ENCODE data around the gene ADARB1. TPM values are rescaled to one million over a fixed set of nuclear protein-coding genes. Genes with fewer than 3 reads are reported as not detected.

Gene ADARB1
- total and polyA plus RNA-seq, 2 of the 8 experiments (the other 6 are each of a cell fraction or from before 2014, with no cell fraction given) = 4.7 to 14.9 TPM

- Histone ChIP-seq H4K20me1 (replicated peaks in 1 of 2; ENCODE audit: control insufficient read depth in 1 of 2, insufficient read depth in 2 of 2, low read length in 2 of 2) (peaks cover 0 to 7% of the 10 kb centered on the region in 2 experiments), H3K23ac (ENCODE audit: insufficient read length) (no peak overlapping the region), H3K4ac (replicated peaks; ENCODE audit: insufficient read length, low read depth, low read length) (no peak overlapping the region), H3K14ac (ENCODE audit: insufficient read length) (no peak overlapping the region), H2BK120ac (replicated peaks; ENCODE audit: low read depth, low read length) (no peak overlapping the region), H4K5ac (ENCODE audit: insufficient read length, low read depth, low read length) (no peak overlapping the region), H4K8ac (ENCODE audit: extremely low read depth, insufficient read depth, low read length) (no peak overlapping the region; the same call in 1 of the 2 replicates), H3K27me3 (replicated peaks in 1 of 4; ENCODE audit: control insufficient read depth in 3 of 4, extremely low read depth in 1 of 4, insufficient read depth in 3 of 4, low read length in 3 of 4) (no peaks in the 10 kb centered on the region), H4K91ac (replicated peaks; ENCODE audit: insufficient read length, low read length) (no peak overlapping the region), H2AK5ac (ENCODE audit: low read depth, low read length) (no peak overlapping the region), H3K36me3 (ENCODE audit: control insufficient read depth in 2 of 4, insufficient read depth in 4 of 4, low read length in 3 of 4) (peaks cover 12 to 45% (median 38%) of the 10 kb centered on the region in 4 experiments), H3K56ac (replicated peaks; ENCODE audit: insufficient read length, low read depth, low read length) (no peak overlapping the region), H3K4me1 (replicated peaks in 1 of 4; ENCODE audit: control insufficient read depth in 3 of 4, insufficient read depth in 4 of 4, low read length in 3 of 4) (no peaks in the 10 kb centered on the region), H2BK5ac (ENCODE audit: low read depth, low read length) (no peak overlapping the region), H3K23me2 (ENCODE audit: low read depth, low read length) (no peaks in the 10 kb centered on the region), H3K4me2 (ENCODE audit: insufficient read depth in 1 of 2, low read depth in 2 of 2, low read length in 2 of 2) (no peak overlapping the region), H3K27ac (ENCODE audit: low read depth, low read length) (no peak overlapping the region), H3K9ac (replicated peaks in 1 of 4; ENCODE audit: extremely low read depth in 1 of 4, low read depth in 3 of 4, low read length in 3 of 4) (no peak overlapping the region), H3K79me2 (ENCODE audit: control insufficient read depth in 1 of 2, insufficient read depth in 2 of 2, low read length in 2 of 2) (peaks cover 0 to 5% of the 10 kb centered on the region in 2 experiments; a peak in 2 of 4 replicates), H3K18ac (ENCODE audit: extremely low read depth, low read length) (no peak overlapping the region), H2BK12ac (ENCODE audit: low read depth, low read length) (no peak overlapping the region), H2BK20ac (ENCODE audit: low read length) (no peak overlapping the region), H2AFZ (ENCODE audit: low read length) (no peak overlapping the region), H3K9me3 (ENCODE audit: insufficient read depth in 2 of 2, low read depth in 1 of 2, low read length in 1 of 2) (peaks cover 0 to 4% of the 10 kb centered on the region in 2 experiments; a peak in 1 of 4 replicates), H2BK15ac (ENCODE audit: low read length) (no peak overlapping the region), H3K79me1 (ENCODE audit: low read depth, low read length) (no peaks in the 10 kb centered on the region), H3K4me3 (ENCODE audit: extremely low read depth in 1 of 4, insufficient read depth in 2 of 4, low read depth in 3 of 4, low read length in 4 of 4) (no peak overlapping the region)
- ChIA-PET POLR2A (ENCODE audit: partially characterized antibody) (interaction anchor here (0.6 kb wide), 1 partner anchor 10 kb away, joined by 3 read pairs; no protein-coding TSS in a partner anchor), CTCF (ENCODE audit: partially characterized antibody) (interaction anchor here (1.0 to 1.3 kb wide), 3 partner anchors 10 to 129 kb away, joined by 3 to 5 read pairs (median 5); no protein-coding TSS in a partner anchor)
- WGBS, 2 experiments (ENCODE audit: extremely low coverage in 1 of 2, insufficient coverage in 1 of 2, insufficient read length in 1 of 2, insufficient replicate concordance in 2 of 2, low coverage in 1 of 2, low lambda C conversion rate in 2 of 2, missing lambda C conversion rate in 1 of 2) = 91% methylated on average over 37 of the region's 41 CpGs; no CpG with 5 or more reads in 1 of the 2 experiments
- TF ChIP-seq KDM5A (IDR thresholded peaks at IDR 0.05; ENCODE audit: low read length) = no peak
- TF ChIP-seq KDM4A (IDR thresholded peaks at IDR 0.05; ENCODE audit: low read depth, low read length, severe bottlenecking) = no peak
- no peak for TF ChIP-seq SIN3A (conservative IDR thresholded peaks at IDR 0.05 in 1 of 2, IDR thresholded peaks at IDR 0.05 in 1 of 2; ENCODE audit: low read depth in 1 of 2, low read length in 2 of 2)
- no peak for TF ChIP-seq CHD1 (IDR thresholded peaks at IDR 0.05; ENCODE audit: low read depth, low read length)
- TF ChIP-seq PHF8 (conservative IDR thresholded peaks at IDR 0.05; ENCODE audit: low read depth, low read length) = no peak
- TF ChIP-seq NRF1 (IDR thresholded peaks at IDR 0.05; ENCODE audit: low read depth, low read length) = no peak
- TF ChIP-seq CBX5 (IDR thresholded peaks at IDR 0.05; ENCODE audit: low read depth, low read length) = no peak
- FAIRE-seq (no peak), DNase-seq (ENCODE audit: low read depth in 1 of 2, low spot score in 2 of 2) (no peak)
These were observed 192.4 kb downstream of the ADARB1 start for GRCh38 chr21:45266518-45267389.

Data from H1 (cell line).